Measurements from ENCODE around the gene ADAMTS20. TPM values are rescaled to one million over a fixed set of nuclear protein-coding genes. Genes with fewer than 3 reads are reported as not detected.

ADAMTS20 gene
- total RNA-seq, 1 donor from 2014 or later, result 0.22 TPM

DNA sequence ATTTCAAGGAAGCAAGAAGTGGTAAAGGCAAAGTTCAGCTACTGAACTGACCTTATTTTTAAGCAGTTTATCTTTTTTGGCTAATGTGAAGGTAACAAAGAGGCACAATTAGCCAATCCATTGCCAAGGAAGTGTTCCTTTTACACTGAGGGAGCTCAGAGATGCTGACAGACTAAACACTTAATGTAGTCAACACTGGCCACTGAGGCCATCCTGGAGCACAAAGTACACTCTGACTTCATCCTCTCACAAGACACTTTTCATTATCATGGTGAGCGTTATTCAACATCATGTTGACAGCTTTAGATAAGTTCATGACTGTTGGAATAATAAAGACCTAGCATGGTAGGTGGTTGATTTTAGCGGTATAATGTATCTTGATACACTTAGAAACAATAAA is 89.9 kb downstream of the ADAMTS20 start:
- Mint-ChIP-seq H3K27me3 (ENCODE audit: low read depth) (no peaks in the 10 kb centered on the region), H3K27ac (ENCODE audit: unreplicated experiment) (no peak overlapping the region), H3K4me1 (ENCODE audit: low read depth) (peaks cover 2% of the 10 kb centered on the region), H3K9me3 (ENCODE audit: low read depth) (peaks cover 2% of the 10 kb centered on the region), H3K36me3 (ENCODE audit: low read depth) (no peaks in the 10 kb centered on the region), H3K4me3 (ENCODE audit: unreplicated experiment) (no peak overlapping the region)
- DNase-seq (ENCODE audit: low spot score), result no peak
- TF ChIP-seq CTCF (IDR thresholded peaks at IDR 0.05), result no peak

DNA sequence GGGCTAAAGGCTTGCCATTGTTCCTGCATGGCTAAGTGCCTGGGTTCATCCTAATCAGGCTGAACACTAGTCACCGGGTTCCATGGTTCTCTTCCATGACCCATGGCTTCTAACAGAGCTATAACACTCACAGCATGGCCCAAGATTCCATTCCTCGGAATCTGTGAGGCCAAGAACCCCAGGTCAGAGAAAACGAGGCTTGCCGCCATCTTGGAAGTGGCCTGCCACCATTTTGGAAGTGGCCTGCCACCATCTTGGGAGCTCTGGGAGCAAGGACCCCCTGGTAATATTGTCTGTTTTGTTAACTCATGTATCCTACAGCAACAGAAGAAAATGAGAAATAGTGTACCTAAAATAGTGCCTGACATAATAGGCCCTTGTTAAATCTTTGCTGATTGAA is 92.7 kb downstream of the ADAMTS20 start:
- H3K27me3 Mint-ChIP-seq (ENCODE audit: low read depth), result no peaks in the 10 kb centered on the region
- no peaks in the 10 kb centered on the region for H3K36me3 Mint-ChIP-seq (ENCODE audit: low read depth)
- DNase-seq (ENCODE audit: low spot score), result no peak
- peaks cover 3% of the 10 kb centered on the region for H3K4me1 Mint-ChIP-seq (ENCODE audit: low read depth)
- no peak for TF ChIP-seq CTCF (IDR thresholded peaks at IDR 0.05)
- peaks cover 12% of the 10 kb centered on the region for H3K9me3 Mint-ChIP-seq (ENCODE audit: low read depth)
- no peak overlapping the region for H3K4me3 Mint-ChIP-seq (ENCODE audit: unreplicated experiment)
- no peak overlapping the region for H3K27ac Mint-ChIP-seq (ENCODE audit: unreplicated experiment)

DNA sequence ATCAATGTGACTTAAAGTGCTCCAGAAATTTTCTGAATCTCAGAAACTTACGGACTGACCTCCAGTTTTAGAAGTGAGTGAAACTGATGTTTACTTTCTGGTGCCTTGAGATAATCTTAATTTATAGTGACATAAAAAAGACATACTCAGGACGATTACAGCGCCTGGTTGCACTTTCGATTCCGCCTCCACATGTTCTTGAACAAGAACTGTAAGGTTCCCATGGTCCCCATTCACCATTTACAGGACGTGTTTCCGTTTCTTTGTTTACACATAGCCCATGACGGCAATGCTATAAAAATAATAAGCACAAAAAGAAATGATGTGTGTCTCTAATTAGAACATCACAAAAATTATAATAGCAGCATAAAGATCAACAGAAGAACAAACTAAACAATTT is 98.2 kb downstream of the ADAMTS20 start:
- Mint-ChIP-seq H3K4me3 (ENCODE audit: unreplicated experiment) (no peak overlapping the region), H3K9me3 (ENCODE audit: low read depth) (peaks cover 16% of the 10 kb centered on the region), H3K27ac (ENCODE audit: unreplicated experiment) (no peak overlapping the region), H3K36me3 (ENCODE audit: low read depth) (peaks cover 2% of the 10 kb centered on the region), H3K27me3 (ENCODE audit: low read depth) (no peaks in the 10 kb centered on the region), H3K4me1 (ENCODE audit: low read depth) (peaks cover 3% of the 10 kb centered on the region)
- no peak for TF ChIP-seq CTCF (IDR thresholded peaks at IDR 0.05)
- no peak for DNase-seq (ENCODE audit: low spot score)

- H3K9me3 Mint-ChIP-seq (ENCODE audit: low read depth), result peaks cover 4% of the 10 kb centered on the region
- no peak overlapping the region for H3K27ac Mint-ChIP-seq (ENCODE audit: unreplicated experiment)
- H3K36me3 Mint-ChIP-seq (ENCODE audit: low read depth), result peaks cover 3% of the 10 kb centered on the region
- H3K4me1 Mint-ChIP-seq (ENCODE audit: low read depth), result no peaks in the 10 kb centered on the region
- H3K27me3 Mint-ChIP-seq (ENCODE audit: low read depth), result no peaks in the 10 kb centered on the region
- peak; percentile 99 for TF ChIP-seq CTCF (IDR thresholded peaks at IDR 0.05)
- no peak overlapping the region for H3K4me3 Mint-ChIP-seq (ENCODE audit: unreplicated experiment)
- no peak for DNase-seq (ENCODE audit: low spot score)
These were observed 107.0 kb downstream of the ADAMTS20 start for GRCh38 chr12:43444940-43445564.

- Mint-ChIP-seq H3K36me3 (ENCODE audit: low read depth) (no peaks in the 10 kb centered on the region), H3K4me3 (ENCODE audit: unreplicated experiment) (no peak overlapping the region), H3K27ac (ENCODE audit: unreplicated experiment) (no peak overlapping the region), H3K4me1 (ENCODE audit: low read depth) (no peaks in the 10 kb centered on the region), H3K9me3 (ENCODE audit: low read depth) (no peaks in the 10 kb centered on the region), H3K27me3 (ENCODE audit: low read depth) (no peaks in the 10 kb centered on the region)
- DNase-seq (ENCODE audit: low spot score), result no peak
- TF ChIP-seq CTCF (IDR thresholded peaks at IDR 0.05), result no peak
These were observed 115.4 kb downstream of the ADAMTS20 start for GRCh38 chr12:43436597-43436996.
